ENCODE data around the gene STK32C. TPM values are rescaled to one million over a fixed set of nuclear protein-coding genes. Genes with fewer than 3 reads are reported as not detected.

STK32C gene
- total and polyA plus RNA-seq, 2 experiments from 2014 or later: 8.8 to 9.8 TPM

DNA sequence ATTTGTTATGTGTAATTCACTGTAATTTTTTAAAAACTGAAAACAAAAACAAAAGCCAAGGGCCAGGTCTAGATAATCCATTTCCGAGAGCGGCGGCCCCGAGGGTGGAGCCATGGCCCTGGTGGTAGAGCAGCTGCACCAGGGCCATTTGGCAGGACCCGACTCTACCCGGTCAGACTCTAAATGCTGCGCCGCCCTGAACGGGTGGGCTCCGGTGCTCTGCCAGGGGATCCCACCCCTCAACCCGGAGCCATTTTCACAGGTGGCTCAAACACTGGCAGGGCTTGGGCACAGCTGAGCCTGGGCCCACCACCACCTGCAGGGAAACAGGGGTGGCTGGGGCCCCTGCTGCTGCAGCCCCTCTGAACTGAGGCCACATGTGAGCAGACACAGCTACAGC is 64.1 kb downstream of the STK32C start:
- Histone ChIP-seq H3K9me3 (ENCODE audit: low read depth) (no peaks in the 10 kb centered on the region), H3F3A (ENCODE audit: insufficient read depth) (no peaks in the 10 kb centered on the region), H3K4me1 (ENCODE audit: insufficient read depth) (no peaks in the 10 kb centered on the region), H3K9me2 (ENCODE audit: insufficient read depth) (no peaks in the 10 kb centered on the region), H4K20me1 (ENCODE audit: insufficient read depth) (no peaks in the 10 kb centered on the region), H3K27ac (no peak overlapping the region), H3K4me3 (no peak overlapping the region), H3K9ac (no peak overlapping the region), H3K27me3 (replicated peaks; ENCODE audit: insufficient read depth) (no peaks in the 10 kb centered on the region), H3K36me3 (ENCODE audit: low read depth) (no peaks in the 10 kb centered on the region), H2AFZ (no peak overlapping the region), H3K79me2 (ENCODE audit: insufficient read depth) (no peaks in the 10 kb centered on the region), H3K4me2 (ENCODE audit: unreplicated experiment) (no peak overlapping the region)
- in situ Hi-C loops (cut with MboI): no loop called here
- WGBS, 2 experiments (ENCODE audit: low coverage in 1 of 2, low lambda C conversion rate in 2 of 2, missing lambda C conversion rate in 2 of 2): 86 to 91% methylated on average over 11 of the region's 11 CpGs
- DNase-seq: no peak
- no peak for TF ChIP-seq EZH2 (IDR thresholded peaks at IDR 0.05; ENCODE audit: insufficient read depth, poor library complexity, severe bottlenecking)
- no peak for TF ChIP-seq EZH2phosphoT487 (IDR thresholded peaks at IDR 0.05; ENCODE audit: insufficient read depth, low read depth)

DNA sequence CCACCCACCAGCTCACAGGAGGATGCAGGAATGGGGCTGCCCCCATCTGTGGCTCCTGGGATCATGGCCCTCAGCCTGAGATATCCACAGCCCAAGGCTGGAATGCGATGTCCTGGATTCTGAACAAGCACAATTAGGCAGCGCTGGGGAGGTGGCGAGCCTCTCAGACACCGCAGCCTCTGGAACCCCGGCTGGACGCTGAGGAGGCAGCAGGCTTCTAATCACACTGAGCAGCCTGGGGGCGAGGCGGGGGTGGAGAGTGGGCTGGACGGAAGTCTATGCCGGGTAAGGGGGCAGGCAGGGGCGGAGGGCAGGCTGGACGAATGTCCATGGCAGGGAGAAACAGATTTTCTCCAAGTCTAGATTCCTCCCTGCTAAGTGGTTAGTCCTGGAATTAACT is 64.6 kb downstream of the STK32C start:
- Histone ChIP-seq H3K27me3 (replicated peaks; ENCODE audit: insufficient read depth) (no peaks in the 10 kb centered on the region), H2AFZ (no peak overlapping the region), H3K9me3 (ENCODE audit: low read depth) (no peaks in the 10 kb centered on the region), H3F3A (ENCODE audit: insufficient read depth) (no peaks in the 10 kb centered on the region), H3K27ac (no peak overlapping the region), H3K9me2 (ENCODE audit: insufficient read depth) (no peaks in the 10 kb centered on the region), H3K9ac (no peak overlapping the region), H3K36me3 (ENCODE audit: low read depth) (no peaks in the 10 kb centered on the region), H3K4me2 (ENCODE audit: unreplicated experiment) (no peak overlapping the region), H4K20me1 (ENCODE audit: insufficient read depth) (no peaks in the 10 kb centered on the region), H3K4me1 (ENCODE audit: insufficient read depth) (no peaks in the 10 kb centered on the region), H3K79me2 (ENCODE audit: insufficient read depth) (no peaks in the 10 kb centered on the region), H3K4me3 (no peak overlapping the region)
- in situ Hi-C loops (cut with MboI): no loop called here
- no peak for TF ChIP-seq EZH2 (IDR thresholded peaks at IDR 0.05; ENCODE audit: insufficient read depth, poor library complexity, severe bottlenecking)
- no peak for DNase-seq
- 88 to 92% methylated on average over 11 to 12 of the region's 12 CpGs for WGBS, 2 experiments (ENCODE audit: low coverage in 1 of 2, low lambda C conversion rate in 2 of 2, missing lambda C conversion rate in 2 of 2)

DNA sequence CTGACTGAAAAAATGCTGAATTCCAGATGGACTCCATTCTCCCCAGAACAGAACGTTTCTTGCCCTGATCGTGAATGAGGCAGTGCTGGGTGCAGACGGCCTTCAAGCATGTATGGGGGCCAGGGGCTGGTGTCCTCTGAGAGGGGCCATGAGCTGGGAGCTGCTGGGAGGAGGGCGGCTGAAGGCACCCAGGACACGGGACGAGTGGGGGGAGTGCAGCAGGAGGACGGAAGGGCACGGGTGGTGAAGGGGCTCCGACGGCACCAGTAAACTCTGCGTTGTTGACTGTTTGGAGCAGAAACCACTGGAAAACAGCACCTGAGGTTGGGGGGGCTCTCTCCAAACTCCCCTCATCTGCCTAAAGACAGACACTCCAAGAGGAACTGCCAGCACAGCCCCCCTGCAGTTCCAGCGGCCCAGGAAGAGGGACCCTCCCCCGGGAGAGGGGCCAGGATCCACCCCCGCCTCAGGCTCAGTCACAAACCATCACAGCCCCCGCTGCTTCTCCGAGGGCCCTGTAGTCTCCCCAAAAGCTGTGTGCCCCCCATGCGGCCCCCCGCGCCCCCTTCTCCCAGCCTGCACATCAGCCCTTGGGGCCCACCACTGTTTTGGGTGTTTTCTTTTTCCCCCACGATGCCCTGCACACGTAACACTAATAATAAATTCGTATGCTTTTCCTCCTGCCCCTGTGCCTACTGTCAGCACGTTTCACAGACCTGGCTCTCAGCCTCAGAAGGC is 65.5 kb downstream of the STK32C start:
- Histone ChIP-seq H3K79me2 (ENCODE audit: insufficient read depth) (no peaks in the 10 kb centered on the region), H3K27me3 (replicated peaks; ENCODE audit: insufficient read depth) (no peaks in the 10 kb centered on the region), H3F3A (ENCODE audit: insufficient read depth) (no peaks in the 10 kb centered on the region), H3K4me2 (ENCODE audit: unreplicated experiment) (no peak overlapping the region), H3K36me3 (ENCODE audit: low read depth) (no peaks in the 10 kb centered on the region), H3K9ac (no peak overlapping the region), H2AFZ (no peak overlapping the region), H3K9me2 (ENCODE audit: insufficient read depth) (no peaks in the 10 kb centered on the region), H3K4me1 (ENCODE audit: insufficient read depth) (no peaks in the 10 kb centered on the region), H3K27ac (no peak overlapping the region), H3K9me3 (ENCODE audit: low read depth) (no peaks in the 10 kb centered on the region), H4K20me1 (ENCODE audit: insufficient read depth) (no peaks in the 10 kb centered on the region), H3K4me3 (no peak overlapping the region)
- DNase-seq: no peak
- in situ Hi-C loops (cut with MboI): no loop called here
- WGBS, 2 experiments (ENCODE audit: low coverage in 1 of 2, low lambda C conversion rate in 2 of 2, missing lambda C conversion rate in 2 of 2): 74 to 76% methylated on average over 15 to 23 of the region's 23 CpGs
- no peak for TF ChIP-seq EZH2 (IDR thresholded peaks at IDR 0.05; ENCODE audit: insufficient read depth, poor library complexity, severe bottlenecking)
- TF ChIP-seq EZH2phosphoT487 (IDR thresholded peaks at IDR 0.05; ENCODE audit: insufficient read depth, low read depth): no peak

DNA sequence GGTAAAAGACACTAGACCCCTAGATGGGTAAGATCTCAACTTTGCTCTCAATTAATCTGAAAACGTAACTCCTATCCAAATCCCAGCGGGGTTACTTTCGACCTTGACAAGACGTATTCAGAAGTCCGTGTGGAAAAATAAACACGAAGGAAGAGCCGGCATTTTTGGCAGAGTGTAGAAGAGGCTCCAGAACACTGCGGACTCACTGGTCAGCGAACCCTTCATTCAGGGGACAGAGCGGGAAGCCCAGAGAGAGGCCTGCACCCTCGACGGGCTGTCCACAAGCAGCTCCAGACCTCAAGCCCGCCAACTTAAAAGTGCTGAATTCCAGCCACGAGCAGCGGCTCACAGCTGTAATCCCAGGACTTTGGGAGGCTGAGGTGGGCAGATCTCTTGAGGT is 66.3 kb downstream of the STK32C start:
- no peak for TF ChIP-seq EZH2 (IDR thresholded peaks at IDR 0.05; ENCODE audit: insufficient read depth, poor library complexity, severe bottlenecking)
- TF ChIP-seq EZH2phosphoT487 (IDR thresholded peaks at IDR 0.05; ENCODE audit: insufficient read depth, low read depth): no peak

More for the DNA sequence above, 66.3 kb downstream of the STK32C start:
- H3K27ac ChIP-seq: no peak overlapping the region
- H3K27me3 ChIP-seq (replicated peaks; ENCODE audit: insufficient read depth): no peaks in the 10 kb centered on the region
- 91 to 95% methylated on average over 15 of the region's 15 CpGs for WGBS, 2 experiments (ENCODE audit: low coverage in 1 of 2, low lambda C conversion rate in 2 of 2, missing lambda C conversion rate in 2 of 2)
- no peak overlapping the region for H3K9ac ChIP-seq
- DNase-seq: no peak
- H2AFZ ChIP-seq: no peak overlapping the region
- no peak overlapping the region for H3K4me2 ChIP-seq (ENCODE audit: unreplicated experiment)
- H3F3A ChIP-seq (ENCODE audit: insufficient read depth): no peaks in the 10 kb centered on the region
- H4K20me1 ChIP-seq (ENCODE audit: insufficient read depth): no peaks in the 10 kb centered on the region
- H3K9me3 ChIP-seq (ENCODE audit: low read depth): no peaks in the 10 kb centered on the region
- in situ Hi-C loops (cut with MboI): no loop called here
- no peaks in the 10 kb centered on the region for H3K79me2 ChIP-seq (ENCODE audit: insufficient read depth)
- H3K9me2 ChIP-seq (ENCODE audit: insufficient read depth): no peaks in the 10 kb centered on the region
- H3K36me3 ChIP-seq (ENCODE audit: low read depth): no peaks in the 10 kb centered on the region
- H3K4me1 ChIP-seq (ENCODE audit: insufficient read depth): no peaks in the 10 kb centered on the region
- no peak overlapping the region for H3K4me3 ChIP-seq

Measured in GM23248 (cell line).